ENCODE measurements around the gene STAG1.
"Not testable (repeated sequence)": the region's sequence is repeated elsewhere in the genome, so short reads cannot be mapped to it uniquely, and the experiment has no call there.

The STAG1 gene

GRCh38 chr3:136772709-136773108 is 20.5 kb upstream of the STAG1 start:
- Histone ChIP-seq H3K4me3 (ENCODE audit: low read length, poor library complexity, severe bottlenecking) (no peak overlapping the region), H4K20me1 (ENCODE audit: insufficient read depth, low read length, poor library complexity, severe bottlenecking) (no peaks in the 10 kb centered on the region), H3K4me1 (ENCODE audit: insufficient read depth, low read length, poor library complexity, severe bottlenecking) (no peaks in the 10 kb centered on the region), H2AFZ (ENCODE audit: low read length) (no peak overlapping the region), H3K4me2 (ENCODE audit: low read depth, low read length, poor library complexity, severe bottlenecking) (no peak overlapping the region), H3K9ac (ENCODE audit: low read depth, low read length, poor library complexity, severe bottlenecking) (no peak overlapping the region), H3K9me3 (ENCODE audit: insufficient read depth, low read depth, low read length) (no peaks in the 10 kb centered on the region), H3K27me3 (ENCODE audit: insufficient read depth, low read length, poor library complexity, severe bottlenecking) (no peaks in the 10 kb centered on the region), H3F3A (ENCODE audit: low read depth) (no peaks in the 10 kb centered on the region), H3K79me2 (ENCODE audit: insufficient read depth, low read length) (no peaks in the 10 kb centered on the region), H3K36me3 (ENCODE audit: insufficient read depth, low read length) (no peaks in the 10 kb centered on the region), H3K9me2 (replicated peaks; ENCODE audit: low read depth, low read length) (no peaks in the 10 kb centered on the region)
- TF ChIP-seq EZH2phosphoT487 (IDR thresholded peaks at IDR 0.05; ENCODE audit: borderline replicate concordance), result no peak

GRCh38 chr3:136758160-136759102 is 6.3 kb upstream of the STAG1 start:
- H2AFZ ChIP-seq (ENCODE audit: low read length); H4K20me1 ChIP-seq (ENCODE audit: insufficient read depth, low read length, poor library complexity, severe bottlenecking); H3K9ac ChIP-seq (ENCODE audit: low read depth, low read length, poor library complexity, severe bottlenecking); H3K36me3 ChIP-seq (ENCODE audit: insufficient read depth, low read length); H3K4me2 ChIP-seq (ENCODE audit: low read depth, low read length, poor library complexity, severe bottlenecking); H3K9me3 ChIP-seq (ENCODE audit: insufficient read depth, low read depth, low read length); H3F3A ChIP-seq (ENCODE audit: low read depth); H3K4me3 ChIP-seq (ENCODE audit: low read length, poor library complexity, severe bottlenecking); H3K27me3 ChIP-seq (ENCODE audit: insufficient read depth, low read length, poor library complexity, severe bottlenecking); H3K9me2 ChIP-seq (replicated peaks; ENCODE audit: low read depth, low read length): not testable (repeated sequence)
- peaks cover 11% of the 10 kb centered on the region for H3K4me1 ChIP-seq (ENCODE audit: insufficient read depth, low read length, poor library complexity, severe bottlenecking)
- peak; percentile 59 for TF ChIP-seq CTCF (conservative IDR thresholded peaks at IDR 0.05; ENCODE audit: low read length)
- peaks cover 12% of the 10 kb centered on the region for H3K79me2 ChIP-seq (ENCODE audit: insufficient read depth, low read length)

- Histone ChIP-seq H3K4me3 (ENCODE audit: low read length, poor library complexity, severe bottlenecking) (no peak overlapping the region), H3K79me2 (ENCODE audit: insufficient read depth, low read length) (peaks cover 25% of the 10 kb centered on the region), H3K9ac (ENCODE audit: low read depth, low read length, poor library complexity, severe bottlenecking) (no peak overlapping the region), H3F3A (ENCODE audit: low read depth) (peaks cover 2% of the 10 kb centered on the region; the same call in 1 of the 2 replicates), H3K9me2 (replicated peaks; ENCODE audit: low read depth, low read length) (no peaks in the 10 kb centered on the region), H3K4me2 (ENCODE audit: low read depth, low read length, poor library complexity, severe bottlenecking) (no peak overlapping the region), H4K20me1 (ENCODE audit: insufficient read depth, low read length, poor library complexity, severe bottlenecking) (no peaks in the 10 kb centered on the region), H3K4me1 (ENCODE audit: insufficient read depth, low read length, poor library complexity, severe bottlenecking) (peaks cover 21% of the 10 kb centered on the region), H3K27me3 (ENCODE audit: insufficient read depth, low read length, poor library complexity, severe bottlenecking) (no peaks in the 10 kb centered on the region), H3K36me3 (ENCODE audit: insufficient read depth, low read length) (no peaks in the 10 kb centered on the region), H3K9me3 (ENCODE audit: insufficient read depth, low read depth, low read length) (no peaks in the 10 kb centered on the region; the same call in 1 of the 2 replicates), H2AFZ (ENCODE audit: low read length) (no peak overlapping the region)
- TF ChIP-seq CTCF (conservative IDR thresholded peaks at IDR 0.05; ENCODE audit: low read length) (no peak), EZH2phosphoT487 (IDR thresholded peaks at IDR 0.05; ENCODE audit: borderline replicate concordance) (no peak)
These were observed 3.0 kb upstream of the STAG1 start for GRCh38 chr3:136755192-136755591.

Measured in Loucy (cell line).